HG02610 (cell line): ENCODE measurements around the gene PTRH2.
"Not testable (repeated sequence)": the region's sequence is repeated elsewhere in the genome, so short reads cannot be mapped to it uniquely, and the experiment has no call there.

Source experiments
- ATAC-seq: cut with Tn5 transposase; IDR thresholded peaks from one replicate; pipeline ENCODE4 v1.9.1; 2021; ENCODE audit warnings: mild to moderate bottlenecking, moderate library complexity; ENCODE audit not compliant: unreplicated experiment

Gene PTRH2

GRCh38 chr17:59671386-59671785 lies 35.8 kb downstream of the PTRH2 start:
- ATAC-seq, result no peak

GRCh38 chr17:59669944-59670343 lies 37.3 kb downstream of the PTRH2 start:
- ATAC-seq, result no peak

GRCh38 chr17:59669411-59669810 lies 37.8 kb downstream of the PTRH2 start:
- no peak for ATAC-seq

- no peak for ATAC-seq
Measured at GRCh38 chr17:59668816-59669215, 38.4 kb downstream of the PTRH2 start.

- no peak for ATAC-seq
Measured at GRCh38 chr17:59666235-59666634, 41.0 kb downstream of the PTRH2 start.

- not testable (repeated sequence) for ATAC-seq
Measured at GRCh38 chr17:59656624-59657023, 50.6 kb downstream of the PTRH2 start.

- no peak for ATAC-seq
Measured at GRCh38 chr17:59652119-59652518, 55.1 kb downstream of the PTRH2 start.

- no peak for ATAC-seq
Measured at GRCh38 chr17:59651346-59651745, 55.9 kb downstream of the PTRH2 start.

GRCh38 chr17:59650642-59651041 lies 56.6 kb downstream of the PTRH2 start:
- no peak for ATAC-seq

GRCh38 chr17:59649886-59650285 lies 57.3 kb downstream of the PTRH2 start:
- no peak for ATAC-seq
